T-helper 22 cell (primary cell): ENCODE results near the gene NWD2.

Source experiments
- DNase-seq: peaks from one replicate; pipeline ENCODE4 v3.0.0-alpha.2; 2020; ENCODE audit warnings: low read depth

NWD2 gene

GRCh38 chr4:37439809-37440474, 195.4 kb downstream of the NWD2 start:
- DNase-seq, result no peak

- DNase-seq, result no peak
These were observed 196.0 kb downstream of the NWD2 start for GRCh38 chr4:37440501-37440900.

- DNase-seq, result no peak
These were observed 196.9 kb downstream of the NWD2 start for GRCh38 chr4:37441231-37442061.

- DNase-seq, result no peak
These were observed 197.4 kb downstream of the NWD2 start for GRCh38 chr4:37442062-37442323.

- no peak for DNase-seq
These were observed 198.6 kb downstream of the NWD2 start for GRCh38 chr4:37443137-37443536.

- no peak for DNase-seq
These were observed 200.5 kb downstream of the NWD2 start for GRCh38 chr4:37445023-37445422.

GRCh38 chr4:37446016-37446415, 201.5 kb downstream of the NWD2 start:
- no peak for DNase-seq

- no peak for DNase-seq
These were observed 203.3 kb downstream of the NWD2 start for GRCh38 chr4:37447886-37448285.

GRCh38 chr4:37450309-37450708, 205.8 kb downstream of the NWD2 start:
- no peak for DNase-seq

GRCh38 chr4:37450911-37451310, 206.4 kb downstream of the NWD2 start:
- DNase-seq, result no peak

GRCh38 chr4:37451656-37452055, 207.1 kb downstream of the NWD2 start:
- DNase-seq, result no peak

- DNase-seq, result no peak
These were observed 208.4 kb downstream of the NWD2 start for GRCh38 chr4:37452952-37453280.

GRCh38 chr4:37453281-37453998, 208.9 kb downstream of the NWD2 start:
- no peak for DNase-seq

GRCh38 chr4:37453999-37454800, 209.7 kb downstream of the NWD2 start:
- no peak for DNase-seq

GRCh38 chr4:37455301-37456131, 211.0 kb downstream of the NWD2 start:
- DNase-seq, result no peak

- DNase-seq, result no peak
These were observed 217.3 kb downstream of the NWD2 start for GRCh38 chr4:37461801-37462200.

- no peak for DNase-seq
These were observed 218.7 kb downstream of the NWD2 start for GRCh38 chr4:37463033-37463856.

- no peak for DNase-seq
These were observed 220.0 kb downstream of the NWD2 start for GRCh38 chr4:37464373-37465128.

- DNase-seq, result no peak
These were observed 220.8 kb downstream of the NWD2 start for GRCh38 chr4:37465296-37465695.

- no peak for DNase-seq
These were observed 221.3 kb downstream of the NWD2 start for GRCh38 chr4:37465845-37466244.
